A549 (cell line): ENCODE data around the gene TMEM132D. TPM values are rescaled to one million over a fixed set of nuclear protein-coding genes. Genes with fewer than 3 reads are reported as not detected.

Experiments used
- ATAC-seq, 2 experiments: fragments of 200-7000 bp in 1 of 2; fragments of >200 bp in 1 of 2; cut with Nextera tagmentation in 1 of 2; cut with Tn5 transposase in 1 of 2; 3 replicates each; pipeline versions ENCODE4 v1.8.0 to v1.9.1; 2018 to 2020; ENCODE audit warnings: mild to moderate bottlenecking in 1 of 2, moderate library complexity in 1 of 2
- CTCF ChIA-PET: fragments of 300-600 bp; sonication (Branson Sonifier 250); formaldehyde crosslinking; extraction: SDS; loops from one replicate; lab custom pipeline; 2021; ENCODE audit warnings: antibody characterized with exemption, inconsistent platforms; lab: Yijun Ruan, JAX
- POLR2A ChIA-PET: fragments of 350-600 bp; formaldehyde crosslinking; extraction: SDS; loops from one replicate; lab custom pipeline; 2021; ENCODE audit warnings: antibody characterized with exemption, inconsistent platforms; lab: Yijun Ruan, JAX
- DNase-seq, 2 experiments: peaks; one replicate each; pipeline versions ENCODE4 v3.0.0 to v3.0.0-alpha.2; 2011 to 2016; ENCODE audit warnings: low read depth in 1 of 2, low spot score in 1 of 2
- FAIRE-seq: peaks from 2 replicates; lab custom pipeline; 2011; peaks lifted over from hg19 to GRCh38; lab: Jason Lieb, UNC
- H3K27ac ChIP-seq, 2 experiments: fragments of >200 bp; sonication (Bioruptor Twin); formaldehyde crosslinking; 3 replicates each; pipeline ENCODE4 v1.5.1; 2016 to 2017
- H3K4me1 ChIP-seq: fragments of >200 bp; sonication (Bioruptor Twin); formaldehyde crosslinking; 3 replicates; pipeline ENCODE4 v1.6.1; 2016
- H3K4me2 ChIP-seq: fragments of >200 bp; sonication (Bioruptor Twin); formaldehyde crosslinking; 3 replicates; pipeline ENCODE4 v1.6.1; 2016
- H3K4me3 ChIP-seq: fragments of >200 bp; sonication (Bioruptor Twin); formaldehyde crosslinking; 3 replicates; pipeline ENCODE4 v1.5.1; 2016
- H3K9me3 ChIP-seq: fragments of >200 bp; sonication (Bioruptor Twin); formaldehyde crosslinking; 3 replicates; pipeline ENCODE4 v1.6.1; 2016
- ATOH8 ChIP-seq: fragments of 250-450 bp; sonication (Bioruptor Pico); IDR thresholded peaks from 2 replicates; pipeline ENCODE4 v1.5.0; 2020; ENCODE audit warnings: low read depth, mild to moderate bottlenecking, moderate library complexity
- BCL3 ChIP-seq: fragments of >200 bp; sonication (Bioruptor Twin); formaldehyde crosslinking; IDR thresholded peaks from 3 replicates; pipeline ENCODE4 v1.6.1; 2016
- CBX8 ChIP-seq: fragments of 200-600 bp; sonication (generic); IDR thresholded peaks from 2 replicates; pipeline ENCODE4 v1.6.1; 2016
- CEBPB ChIP-seq, 2 experiments: fragments of >200 bp in 1 of 2; sonication (Bioruptor Twin) in 1 of 2; formaldehyde crosslinking in 1 of 2; IDR thresholded peaks; 2 replicates each; pipeline ENCODE4 v1.6.1; 2012 to 2016
- CHD4 ChIP-seq: fragments of 200-600 bp; sonication (generic); IDR thresholded peaks from 2 replicates; pipeline ENCODE4 v1.6.1; 2016; ENCODE audit warnings: antibody characterized with exemption, mild to moderate bottlenecking, borderline replicate concordance
- FOSB ChIP-seq: fragments of 250-450 bp; sonication (Bioruptor Pico); IDR thresholded peaks from 2 replicates; pipeline ENCODE4 v1.5.0; 2020; ENCODE audit warnings: mild to moderate bottlenecking, moderate library complexity
- FOSL2 ChIP-seq, 2 experiments: fragments of 450-650 bp in 1 of 2; fragments of >200 bp in 1 of 2; sonication (Bioruptor Twin) in 1 of 2; formaldehyde crosslinking; IDR thresholded peaks; 2 replicates each; pipeline versions ENCODE4 v1.5.0 to v1.6.1; 2016 to 2020; ENCODE audit warnings: mild to moderate bottlenecking in 1 of 2, moderate library complexity in 1 of 2
- FOXS1 ChIP-seq: fragments of 250-450 bp; sonication (Bioruptor Pico); IDR thresholded peaks from 2 replicates; pipeline ENCODE4 v1.5.0; 2020; ENCODE audit warnings: mild to moderate bottlenecking, moderate library complexity
- GATA3 ChIP-seq: IDR thresholded peaks from 2 replicates; pipeline ENCODE4 v1.6.1; 2012; ENCODE audit warnings: borderline replicate concordance
- HEYL ChIP-seq: fragments of 250-450 bp; sonication (Bioruptor Pico); IDR thresholded peaks from 2 replicates; pipeline ENCODE4 v1.8.0; 2021; ENCODE audit warnings: mild to moderate bottlenecking, moderate library complexity
- HMGXB4 ChIP-seq: fragments of 250-450 bp; sonication (Bioruptor Pico); IDR thresholded peaks from 2 replicates; pipeline ENCODE4 v1.5.0; 2021; ENCODE audit warnings: mild to moderate bottlenecking, moderate library complexity, borderline replicate concordance
- JUN ChIP-seq, 2 experiments: fragments of >200 bp; sonication (Bioruptor Twin); formaldehyde crosslinking; IDR thresholded peaks; 2 replicates in 1 of 2; 3 replicates in 1 of 2; pipeline ENCODE4 v1.6.1; 2016 to 2017
- MAFK ChIP-seq: fragments of 450-650 bp; IDR thresholded peaks from 2 replicates; pipeline ENCODE4 v1.6.1; 2014; ENCODE audit not compliant: partially characterized antibody
- MAX ChIP-seq: IDR thresholded peaks from 2 replicates; pipeline ENCODE4 v1.6.1; 2012
- MAZ ChIP-seq: fragments of 150-350 bp; IDR thresholded peaks from 2 replicates; pipeline ENCODE4 v1.6.1; 2014; ENCODE audit warnings: antibody characterized with exemption, low read depth, low read length, borderline replicate concordance
- MYC ChIP-seq: IDR thresholded peaks from 2 replicates; pipeline ENCODE4 v1.6.1; 2012; ENCODE audit warnings: mild to moderate bottlenecking, inconsistent platforms, low read length, improper control_type of control experiment, borderline replicate concordance
- NFE2L2 ChIP-seq: fragments of 150-350 bp; conservative IDR thresholded peaks from 2 replicates; pipeline ENCODE4 v1.6.1; 2014; ENCODE audit warnings: low read length
- NPAS2 ChIP-seq: fragments of 250-450 bp; sonication (Bioruptor Pico); IDR thresholded peaks from 2 replicates; pipeline ENCODE4 v1.8.0; 2022; ENCODE audit warnings: mild to moderate bottlenecking, moderate library complexity, borderline replicate concordance
- NR3C1 ChIP-seq: fragments of >200 bp; sonication (Bioruptor Twin); formaldehyde crosslinking; IDR thresholded peaks from 3 replicates; pipeline ENCODE4 v1.6.1; 2017
- PBX3 ChIP-seq: IDR thresholded peaks from 2 replicates; pipeline ENCODE4 v1.6.1; 2012
- PHF8 ChIP-seq: fragments of 200-600 bp; sonication (generic); IDR thresholded peaks from 2 replicates; pipeline ENCODE4 v1.6.1; 2016; ENCODE audit warnings: low read depth, mild to moderate bottlenecking, antibody characterized with exemption, moderate library complexity, borderline replicate concordance
- RAD21 ChIP-seq, 2 experiments: fragments of >200 bp in 1 of 2; sonication (Bioruptor Twin) in 1 of 2; formaldehyde crosslinking in 1 of 2; IDR thresholded peaks in 1 of 2; conservative IDR thresholded peaks in 1 of 2; 2 replicates in 1 of 2; 3 replicates in 1 of 2; pipeline ENCODE4 v1.6.1; 2012 to 2018; ENCODE audit warnings: inconsistent platforms in 1 of 2
- RARB ChIP-seq: fragments of 250-450 bp; sonication (Bioruptor Pico); IDR thresholded peaks from 2 replicates; pipeline ENCODE4 v1.8.0; 2021; ENCODE audit warnings: mild to moderate bottlenecking, moderate library complexity
- RCOR1 ChIP-seq: fragments of 150-350 bp; IDR thresholded peaks from 2 replicates; pipeline ENCODE4 v1.6.1; 2014; ENCODE audit warnings: antibody characterized with exemption, low read length, low read depth
- RFX5 ChIP-seq: fragments of 450-650 bp; IDR thresholded peaks from 2 replicates; pipeline ENCODE4 v1.7.1; 2014; ENCODE audit warnings: antibody characterized with exemption, mild to moderate bottlenecking, moderate library complexity
- SREBF2 ChIP-seq: fragments of 450-650 bp; IDR thresholded peaks from 2 replicates; pipeline ENCODE4 v1.6.1; 2014; ENCODE audit warnings: mild to moderate bottlenecking, moderate library complexity
- WGBS: methylation state at CpG from one replicate; pipeline ENCODE4 v1.1.6; 2017; ENCODE audit errors: missing lambda C conversion rate; 5-methylcytosine and 5-hydroxymethylcytosine counted together
- polyA plus RNA-seq, 4 experiments: library from polyadenylated mRNA; depleted of rRNA in 3 of 4; stranded (reverse); fragments of >200 nt; fragmentation: RNase III in 1 of 4; extraction: RNeasy Plus Mini Kit Qiagen cat#74134 plus additional on column Dnase treatment in 1 of 4; gene quantifications; 2 replicates in 3 of 4; 3 replicates in 1 of 4; pipeline ENCODE4 v1.2.3, GENCODE V29; 2011 to 2017

TMEM132D gene
- polyA plus RNA-seq, 2 of the 4 experiments (the other 2 are of a cell fraction), result not detected

- TF ChIP-seq GATA3 (no peak), MYC (no peak)
Observed at GRCh38 chr12:129762436-129762835, 141.4 kb downstream of the TMEM132D start (continued).

GRCh38 chr12:129753586-129753985, 150.2 kb downstream of the TMEM132D start:
- Histone ChIP-seq H3K9me3 (no peaks in the 10 kb centered on the region; the same call in 2 of the 3 replicates), H3K4me2 (no peak overlapping the region), H3K4me3 (no peak overlapping the region), H3K27ac (no peak overlapping the region), H3K4me1 (no peaks in the 10 kb centered on the region)
- FAIRE-seq, result no peak
- CTCF ChIA-PET, result no interaction called here
- WGBS, result 3% methylated on average over 6 of the region's 6 CpGs
- no peak for ATAC-seq
- POLR2A ChIA-PET, result no interaction called here
- TF ChIP-seq ATOH8 (CRISPR knock-in tag) (no peak), FOSB (CRISPR knock-in tag) (no peak)
- DNase-seq, result no peak

- Histone ChIP-seq H3K4me3 (no peak overlapping the region), H3K27ac (no peak overlapping the region), H3K4me1 (no peaks in the 10 kb centered on the region), H3K4me2 (no peak overlapping the region), H3K9me3 (no peaks in the 10 kb centered on the region; the same call in 2 of the 3 replicates)
- no peak for TF ChIP-seq SREBF2
- no peak for TF ChIP-seq NR3C1
- TF ChIP-seq RARB (CRISPR knock-in tag), result no peak
- no peak for TF ChIP-seq RFX5
- TF ChIP-seq RAD21 (conservative IDR thresholded peaks at IDR 0.05 in 1 of 2, IDR thresholded peaks at IDR 0.05 in 1 of 2), result no peak
- TF ChIP-seq MAZ, result no peak
- TF ChIP-seq PHF8, result no peak
- no peak for TF ChIP-seq PBX3
- no peak for TF ChIP-seq HEYL (CRISPR knock-in tag)
- no peak for TF ChIP-seq BCL3
- TF ChIP-seq CEBPB (IDR thresholded peaks at IDR 0.05), result no peak
- no peak for TF ChIP-seq FOXS1 (CRISPR knock-in tag)
- no peak for TF ChIP-seq MAX
- TF ChIP-seq NFE2L2, result no peak
- TF ChIP-seq RCOR1, result no peak
- ChIA-PET POLR2A (no interaction called here), CTCF (no interaction called here)
- DNase-seq, result no peak
- no peak for ATAC-seq
- 5% methylated on average over 3 of the region's 3 CpGs for WGBS
- no peak for FAIRE-seq
Observed at GRCh38 chr12:129750421-129750820, 153.4 kb downstream of the TMEM132D start.

GRCh38 chr12:129746318-129746717, 157.5 kb downstream of the TMEM132D start:
- ChIA-PET CTCF (no interaction called here), POLR2A (no interaction called here)
- 3% methylated on average over 4 of the region's 4 CpGs for WGBS
- Histone ChIP-seq H3K9me3 (peaks cover 2% of the 10 kb centered on the region; the same call in 1 of the 3 replicates), H3K4me1 (no peaks in the 10 kb centered on the region), H3K4me3 (no peak overlapping the region), H3K27ac (no peak overlapping the region), H3K4me2 (no peak overlapping the region)
- FAIRE-seq, result no peak
- ATAC-seq, result no peak
- DNase-seq, result no peak
- no peak for TF ChIP-seq FOSL2 (IDR thresholded peaks at IDR 0.05)
- no peak for TF ChIP-seq FOSL2 (CRISPR knock-in tag; IDR thresholded peaks at IDR 0.05)
- no peak for TF ChIP-seq CHD4
- no peak for TF ChIP-seq JUN (IDR thresholded peaks at IDR 0.05)
- no peak for TF ChIP-seq MAFK
- no peak for TF ChIP-seq HMGXB4 (CRISPR knock-in tag)
- no peak for TF ChIP-seq NPAS2
- no peak for TF ChIP-seq CBX8
- no peak for TF ChIP-seq NFE2L2
- no peak for TF ChIP-seq PBX3
- no peak for TF ChIP-seq PHF8
